Measurements from ENCODE around the gene ME2.
"Not testable (repeated sequence)": the region's sequence is repeated elsewhere in the genome, so short reads cannot be mapped to it uniquely, and the experiment has no call there.

Gene ME2

GRCh38 chr18:50878345-50879301 lies at the start of gene ME2:
Gene ME2 (plus strand): TSS chr18:50879118. CDS start chr18:50895821, 16,703 bp downstream.
- peak; percentile 92 to 95 for DNase-seq (ENCODE audit: low read depth in 2 of 2)
- peak within 1 kb of the TSS; percentile 82 to 83 for H3K4me3 ChIP-seq (replicated peaks in 1 of 2; ENCODE audit: low read depth in 2 of 2, low read length in 2 of 2)
- TF ChIP-seq CTCF (IDR thresholded peaks at IDR 0.05; ENCODE audit: low read depth, low read length) = no peak

- DNase-seq (ENCODE audit: low read depth in 2 of 2) = no peak
- H3K4me3 ChIP-seq (replicated peaks in 1 of 2; ENCODE audit: low read depth in 2 of 2, low read length in 2 of 2) = no peak overlapping the region
- TF ChIP-seq CTCF (IDR thresholded peaks at IDR 0.05; ENCODE audit: low read depth, low read length) = no peak
Measured at GRCh38 chr18:50829644-50830043, 49.3 kb upstream of the ME2 start.

DNA sequence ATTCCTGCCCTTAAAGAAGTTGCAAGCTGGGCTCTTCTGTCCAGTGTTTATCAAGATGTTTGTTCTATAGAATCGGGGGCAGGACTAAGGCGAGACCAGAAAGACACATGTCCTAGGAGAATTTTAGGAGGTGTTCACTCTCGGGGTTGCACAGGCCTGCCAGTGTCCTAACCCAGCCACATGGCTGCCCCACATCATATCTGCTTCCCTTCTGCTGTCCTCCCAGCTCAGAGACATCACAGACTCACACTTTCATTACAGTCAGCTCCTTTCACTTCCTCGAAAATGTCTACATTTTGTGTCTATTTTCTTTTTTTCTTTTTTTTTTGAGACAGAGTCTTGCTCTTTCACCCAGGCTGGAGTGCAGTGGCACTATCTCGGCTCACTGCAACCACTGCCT lies 48.4 kb upstream of the ME2 start:
- no peak for DNase-seq (ENCODE audit: low read depth in 2 of 2)
- H3K4me3 ChIP-seq (replicated peaks in 1 of 2; ENCODE audit: low read depth in 2 of 2, low read length in 2 of 2) = no peak overlapping the region
- TF ChIP-seq CTCF (IDR thresholded peaks at IDR 0.05; ENCODE audit: low read depth, low read length) = no peak

DNA sequence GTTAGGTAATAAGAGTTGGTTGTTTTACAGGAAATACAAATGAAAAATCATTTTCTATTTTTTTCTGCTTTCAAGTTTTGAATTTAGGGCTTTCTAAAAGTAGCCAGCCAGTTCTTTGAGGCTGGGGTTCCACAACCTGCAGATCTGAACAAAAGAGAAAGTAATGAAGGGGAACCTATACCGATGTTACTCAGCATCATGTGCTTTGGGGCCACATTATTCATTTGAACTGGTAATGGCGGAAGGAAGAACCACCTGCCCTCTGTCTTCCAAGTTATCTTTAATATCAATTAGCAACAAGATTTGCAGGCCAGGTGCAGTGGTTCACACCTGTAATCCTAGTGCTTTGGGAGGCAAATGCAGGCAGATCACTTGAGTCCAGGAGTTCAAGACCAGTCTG lies 46.2 kb upstream of the ME2 start:
- no peak overlapping the region for H3K4me3 ChIP-seq (replicated peaks in 1 of 2; ENCODE audit: low read depth in 2 of 2, low read length in 2 of 2)
- TF ChIP-seq CTCF (IDR thresholded peaks at IDR 0.05; ENCODE audit: low read depth, low read length) = no peak
- DNase-seq (ENCODE audit: low read depth in 2 of 2) = no peak

DNA sequence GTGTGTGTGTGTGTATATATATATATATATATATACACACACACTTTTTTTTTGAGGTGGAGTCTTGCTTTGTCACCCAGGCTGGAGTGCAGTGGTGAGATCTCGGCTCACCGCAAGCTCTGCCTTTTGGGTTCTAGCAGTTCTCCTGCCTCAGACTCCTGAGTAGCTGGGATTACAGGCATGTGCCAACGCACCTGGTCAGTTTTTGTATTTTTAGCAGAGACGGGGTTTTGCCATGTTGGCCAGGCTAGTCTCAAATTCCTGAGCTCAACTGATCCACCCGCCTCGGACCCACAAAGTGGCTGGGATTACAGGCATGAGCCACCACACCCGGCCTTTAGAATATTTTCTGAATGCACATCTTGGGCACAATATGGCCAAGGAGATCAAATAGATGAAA lies 45.4 kb upstream of the ME2 start:
- not testable (repeated sequence) for H3K4me3 ChIP-seq (replicated peaks in 1 of 2; ENCODE audit: low read depth in 2 of 2, low read length in 2 of 2); DNase-seq (ENCODE audit: low read depth in 2 of 2)

- H3K4me3 ChIP-seq (replicated peaks in 1 of 2; ENCODE audit: low read depth in 2 of 2, low read length in 2 of 2) = no peak overlapping the region
- no peak for TF ChIP-seq CTCF (IDR thresholded peaks at IDR 0.05; ENCODE audit: low read depth, low read length)
- peak; percentile 64 to 85 for DNase-seq (ENCODE audit: low read depth in 2 of 2)
Measured at GRCh38 chr18:50836521-50836957, 42.4 kb upstream of the ME2 start.

DNA sequence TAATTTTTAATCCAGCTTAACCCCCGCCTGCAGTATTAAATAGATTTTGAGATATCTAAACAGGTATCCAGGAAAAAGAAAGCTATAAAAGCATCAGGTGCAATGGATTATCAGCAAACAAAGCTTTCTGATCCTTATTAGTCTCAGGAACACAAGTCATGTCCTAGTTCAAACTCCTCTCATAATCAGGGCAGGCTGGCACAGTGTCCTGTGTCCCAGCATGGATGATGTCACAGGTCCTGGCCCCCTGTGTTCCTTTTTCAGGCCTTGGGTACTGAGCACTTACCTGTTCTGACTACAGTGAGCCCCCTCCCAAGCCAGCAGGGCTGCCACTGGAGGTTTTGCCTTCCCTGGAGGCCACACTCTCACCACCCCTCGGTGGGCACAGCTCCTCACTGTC lies 39.6 kb upstream of the ME2 start:
- DNase-seq (ENCODE audit: low read depth in 2 of 2) = no peak
- no peak for TF ChIP-seq CTCF (IDR thresholded peaks at IDR 0.05; ENCODE audit: low read depth, low read length)
- H3K4me3 ChIP-seq (replicated peaks in 1 of 2; ENCODE audit: low read depth in 2 of 2, low read length in 2 of 2) = no peak overlapping the region
